Measurements from ENCODE around the gene HEPHL1. TPM values are rescaled to one million over a fixed set of nuclear protein-coding genes. Genes with fewer than 3 reads are reported as not detected.
A peak's percentile ranks its signal among the peaks of the same experiment; 100 is the strongest.

HEPHL1 gene
- total and polyA plus RNA-seq, 2 donors (not counting 1 experiment from before 2014, with no cell fraction given), result not detected

GRCh38 chr11:94106716-94107115, 85.6 kb downstream of the HEPHL1 start:
- TF ChIP-seq EZH2 (IDR thresholded peaks at IDR 0.05; ENCODE audit: low read length, missing control alignments) (no peak), CTCF (conservative IDR thresholded peaks at IDR 0.05 in 1 of 2, IDR thresholded peaks at IDR 0.05 in 1 of 2; ENCODE audit: low read depth in 1 of 2, low read length in 2 of 2) (no peak)
- H3K27me3 ChIP-seq (ENCODE audit: control insufficient read depth, insufficient read depth, low read length), result no peaks in the 10 kb centered on the region
- H3K9me3 ChIP-seq (ENCODE audit: control insufficient read depth, insufficient read depth, low read depth, low read length), result no peaks in the 10 kb centered on the region
- H4K20me1 ChIP-seq (ENCODE audit: control insufficient read depth, extremely low read depth, insufficient read depth, low read length), result no peaks in the 10 kb centered on the region
- no peak overlapping the region for H3K4me2 ChIP-seq (ENCODE audit: extremely low read depth, insufficient read depth, low read length)
- H3K9ac ChIP-seq (ENCODE audit: insufficient read depth, low read length), result no peak overlapping the region
- no peaks in the 10 kb centered on the region for H3K79me2 ChIP-seq (ENCODE audit: control insufficient read depth, insufficient read depth, low read length)
- no peaks in the 10 kb centered on the region for H3K4me1 ChIP-seq (ENCODE audit: control insufficient read depth, extremely low read depth, insufficient read depth, low read length)
- H3K27ac ChIP-seq (ENCODE audit: insufficient read depth, low read length), result no peak overlapping the region
- DNase-seq (ENCODE audit: low read depth in 2 of 2), result peak in 1 of 2 donors; percentile 42
- no peak overlapping the region for H3K4me3 ChIP-seq (replicated peaks in 1 of 4; ENCODE audit: control extremely low read depth in 1 of 4, insufficient read depth in 1 of 4, low read depth in 3 of 4, low read length in 4 of 4)
- H3K36me3 ChIP-seq (ENCODE audit: control insufficient read depth, insufficient read depth, low read length), result no peaks in the 10 kb centered on the region
- no peak overlapping the region for H2AFZ ChIP-seq (ENCODE audit: low read length)

GRCh38 chr11:94107363-94107762, 86.2 kb downstream of the HEPHL1 start:
- Histone ChIP-seq H4K20me1 (ENCODE audit: control insufficient read depth, extremely low read depth, insufficient read depth, low read length) (no peaks in the 10 kb centered on the region), H3K27ac (ENCODE audit: insufficient read depth, low read length) (no peak overlapping the region), H3K4me1 (ENCODE audit: control insufficient read depth, extremely low read depth, insufficient read depth, low read length) (no peaks in the 10 kb centered on the region), H3K4me3 (replicated peaks in 1 of 4; ENCODE audit: control extremely low read depth in 1 of 4, insufficient read depth in 1 of 4, low read depth in 3 of 4, low read length in 4 of 4) (no peak overlapping the region), H3K36me3 (ENCODE audit: control insufficient read depth, insufficient read depth, low read length) (no peaks in the 10 kb centered on the region), H3K9me3 (ENCODE audit: control insufficient read depth, insufficient read depth, low read depth, low read length) (no peaks in the 10 kb centered on the region), H2AFZ (ENCODE audit: low read length) (no peak overlapping the region), H3K9ac (ENCODE audit: insufficient read depth, low read length) (no peak overlapping the region), H3K27me3 (ENCODE audit: control insufficient read depth, insufficient read depth, low read length) (no peaks in the 10 kb centered on the region), H3K79me2 (ENCODE audit: control insufficient read depth, insufficient read depth, low read length) (no peaks in the 10 kb centered on the region), H3K4me2 (ENCODE audit: extremely low read depth, insufficient read depth, low read length) (no peak overlapping the region)
- TF ChIP-seq EZH2 (IDR thresholded peaks at IDR 0.05; ENCODE audit: low read length, missing control alignments) (no peak), CTCF (conservative IDR thresholded peaks at IDR 0.05 in 1 of 2, IDR thresholded peaks at IDR 0.05 in 1 of 2; ENCODE audit: low read depth in 1 of 2, low read length in 2 of 2) (no peak)
- DNase-seq (ENCODE audit: low read depth in 2 of 2), result no peak

- Histone ChIP-seq H2AFZ (ENCODE audit: low read length) (no peak overlapping the region), H3K9me3 (ENCODE audit: control insufficient read depth, insufficient read depth, low read depth, low read length) (no peaks in the 10 kb centered on the region), H3K27me3 (ENCODE audit: control insufficient read depth, insufficient read depth, low read length) (no peaks in the 10 kb centered on the region), H3K27ac (ENCODE audit: insufficient read depth, low read length) (no peak overlapping the region), H3K36me3 (ENCODE audit: control insufficient read depth, insufficient read depth, low read length) (no peaks in the 10 kb centered on the region), H3K4me3 (replicated peaks in 1 of 4; ENCODE audit: control extremely low read depth in 1 of 4, insufficient read depth in 1 of 4, low read depth in 3 of 4, low read length in 4 of 4) (no peak overlapping the region), H3K79me2 (ENCODE audit: control insufficient read depth, insufficient read depth, low read length) (no peaks in the 10 kb centered on the region), H3K4me1 (ENCODE audit: control insufficient read depth, extremely low read depth, insufficient read depth, low read length) (no peaks in the 10 kb centered on the region), H3K4me2 (ENCODE audit: extremely low read depth, insufficient read depth, low read length) (no peak overlapping the region), H4K20me1 (ENCODE audit: control insufficient read depth, extremely low read depth, insufficient read depth, low read length) (no peaks in the 10 kb centered on the region), H3K9ac (ENCODE audit: insufficient read depth, low read length) (no peak overlapping the region)
- DNase-seq (ENCODE audit: low read depth in 2 of 2), result no peak
- no peak for TF ChIP-seq EZH2 (IDR thresholded peaks at IDR 0.05; ENCODE audit: low read length, missing control alignments)
- no peak for TF ChIP-seq CTCF (conservative IDR thresholded peaks at IDR 0.05 in 1 of 2, IDR thresholded peaks at IDR 0.05 in 1 of 2; ENCODE audit: low read depth in 1 of 2, low read length in 2 of 2)
Observed at GRCh38 chr11:94111241-94111640, 90.1 kb downstream of the HEPHL1 start.
